Astrocyte (in vitro differentiated cells and primary cell): ENCODE data around the gene TRIM47. TPM values are rescaled to one million over a fixed set of nuclear protein-coding genes. Genes with fewer than 3 reads are reported as not detected.

ENCODE experiments used
- DNase-seq: peaks from one replicate; pipeline ENCODE4 v3.0.0-alpha.2; 2010; ENCODE audit warnings: low read depth
- FAIRE-seq: peaks from 2 replicates; lab custom pipeline; 2011; peaks lifted over from hg19 to GRCh38; lab: Jason Lieb, UNC
- H2AFZ ChIP-seq: 2 replicates; pipeline ENCODE4 v1.6.0; 2012; ENCODE audit warnings: low read depth, low read length, inconsistent platforms
- H3K27ac ChIP-seq: 2 replicates; pipeline ENCODE4 v1.5.1; 2011; ENCODE audit warnings: low read depth, low read length, inconsistent platforms
- H3K27me3 ChIP-seq: 2 replicates; pipeline ENCODE4 v1.6.0; 2011; ENCODE audit warnings: low read length, inconsistent platforms; ENCODE audit not compliant: insufficient read depth
- H3K36me3 ChIP-seq: 2 replicates; pipeline ENCODE4 v1.5.1; 2011; ENCODE audit warnings: low read length, inconsistent platforms; ENCODE audit not compliant: insufficient read depth
- H3K4me1 ChIP-seq: 2 replicates; pipeline ENCODE4 v1.5.1; 2011; ENCODE audit warnings: low read length, inconsistent platforms; ENCODE audit not compliant: insufficient read depth
- H3K4me2 ChIP-seq: 2 replicates; pipeline ENCODE4 v1.6.0; 2012; ENCODE audit warnings: low read length, inconsistent platforms
- H3K4me3 ChIP-seq: 2 replicates; pipeline ENCODE4 v1.5.1; 2011; ENCODE audit warnings: low read depth, mild to moderate bottlenecking, low read length, inconsistent platforms; ENCODE audit not compliant: insufficient read depth
- H3K79me2 ChIP-seq: 2 replicates; pipeline ENCODE4 v1.6.0; 2012; ENCODE audit warnings: mild to moderate bottlenecking, low read length, inconsistent platforms; ENCODE audit not compliant: insufficient read depth
- H3K9ac ChIP-seq: 2 replicates; pipeline ENCODE4 v1.6.0; 2012; ENCODE audit warnings: mild to moderate bottlenecking, low read length, inconsistent platforms
- H3K9me3 ChIP-seq: 2 replicates; pipeline ENCODE4 v1.5.1; 2012; ENCODE audit warnings: low read depth, mild to moderate bottlenecking, low read length, inconsistent platforms; ENCODE audit not compliant: insufficient read depth
- H4K20me1 ChIP-seq: 2 replicates; pipeline ENCODE4 v1.6.0; 2012; ENCODE audit warnings: low read length, inconsistent platforms; ENCODE audit not compliant: insufficient read depth
- H3K27ac Mint-ChIP-seq: one replicate; pipeline ENCODE4 v1.8.0; 2021; ENCODE audit warnings: mild to moderate bottlenecking, mixed read lengths; ENCODE audit not compliant: unreplicated experiment
- H3K27me3 Mint-ChIP-seq: one replicate; pipeline ENCODE4 v1.8.0; 2021; ENCODE audit warnings: low read depth, mixed read lengths; ENCODE audit not compliant: unreplicated experiment
- H3K36me3 Mint-ChIP-seq: one replicate; pipeline ENCODE4 v1.8.0; 2021; ENCODE audit warnings: low read depth, mixed read lengths; ENCODE audit not compliant: unreplicated experiment
- H3K4me1 Mint-ChIP-seq: one replicate; pipeline ENCODE4 v1.8.0; 2021; ENCODE audit warnings: low read depth, mixed read lengths; ENCODE audit not compliant: unreplicated experiment
- H3K4me3 Mint-ChIP-seq: one replicate; pipeline ENCODE4 v1.8.0; 2021; ENCODE audit warnings: mild to moderate bottlenecking, moderate library complexity, mixed read lengths; ENCODE audit not compliant: unreplicated experiment
- H3K9me3 Mint-ChIP-seq: one replicate; pipeline ENCODE4 v1.8.0; 2021; ENCODE audit warnings: mild to moderate bottlenecking, mixed read lengths; ENCODE audit not compliant: unreplicated experiment
- EZH2 ChIP-seq: IDR thresholded peaks from 2 replicates; pipeline ENCODE4 v1.6.1; 2012; ENCODE audit warnings: mild to moderate bottlenecking, low read length, inconsistent platforms; ENCODE audit not compliant: insufficient read depth
- total RNA-seq: library from RNA; stranded (reverse); gene quantifications from 2 replicates; pipeline ENCODE4 v1.2.1, GENCODE V29; 2021
- TF ChIP-seq, protein P1 (sequence below): IDR thresholded peaks from 2 replicates; pipeline ENCODE4 v1.5.1; 2011; ENCODE audit warnings: low read depth, mild to moderate bottlenecking, inconsistent platforms, low read length, moderate library complexity; ENCODE audit not compliant: insufficient read depth

Gene TRIM47
- total RNA-seq, 1 donor from 2014 or later, result 5.9 TPM

- no peaks in the 10 kb centered on the region for H3K9me3 ChIP-seq
- H3K4me3 ChIP-seq, result no peak overlapping the region
- H3K27me3 Mint-ChIP-seq, result no peaks in the 10 kb centered on the region
- H3K27me3 ChIP-seq, result no peaks in the 10 kb centered on the region
- H3K4me1 ChIP-seq, result peaks cover 13% of the 10 kb centered on the region
- no peak for FAIRE-seq
- H3K9me3 Mint-ChIP-seq, result no peaks in the 10 kb centered on the region
- peaks cover 9% of the 10 kb centered on the region for H3K36me3 Mint-ChIP-seq
- no peak overlapping the region for H3K27ac Mint-ChIP-seq
- H3K79me2 ChIP-seq, result no peaks in the 10 kb centered on the region
- H4K20me1 ChIP-seq, result no peaks in the 10 kb centered on the region
- no peak overlapping the region for H3K27ac ChIP-seq
- TF ChIP-seq EZH2, result no peak
- TF ChIP-seq, protein P1, sequence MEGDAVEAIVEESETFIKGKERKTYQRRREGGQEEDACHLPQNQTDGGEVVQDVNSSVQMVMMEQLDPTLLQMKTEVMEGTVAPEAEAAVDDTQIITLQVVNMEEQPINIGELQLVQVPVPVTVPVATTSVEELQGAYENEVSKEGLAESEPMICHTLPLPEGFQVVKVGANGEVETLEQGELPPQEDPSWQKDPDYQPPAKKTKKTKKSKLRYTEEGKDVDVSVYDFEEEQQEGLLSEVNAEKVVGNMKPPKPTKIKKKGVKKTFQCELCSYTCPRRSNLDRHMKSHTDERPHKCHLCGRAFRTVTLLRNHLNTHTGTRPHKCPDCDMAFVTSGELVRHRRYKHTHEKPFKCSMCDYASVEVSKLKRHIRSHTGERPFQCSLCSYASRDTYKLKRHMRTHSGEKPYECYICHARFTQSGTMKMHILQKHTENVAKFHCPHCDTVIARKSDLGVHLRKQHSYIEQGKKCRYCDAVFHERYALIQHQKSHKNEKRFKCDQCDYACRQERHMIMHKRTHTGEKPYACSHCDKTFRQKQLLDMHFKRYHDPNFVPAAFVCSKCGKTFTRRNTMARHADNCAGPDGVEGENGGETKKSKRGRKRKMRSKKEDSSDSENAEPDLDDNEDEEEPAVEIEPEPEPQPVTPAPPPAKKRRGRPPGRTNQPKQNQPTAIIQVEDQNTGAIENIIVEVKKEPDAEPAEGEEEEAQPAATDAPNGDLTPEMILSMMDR, result no peak
- H3K4me1 Mint-ChIP-seq, result no peaks in the 10 kb centered on the region
- no peak overlapping the region for H3K4me2 ChIP-seq
- H3K4me3 Mint-ChIP-seq, result no peak overlapping the region
- DNase-seq, result no peak
- no peak overlapping the region for H2AFZ ChIP-seq
- no peak overlapping the region for H3K9ac ChIP-seq
- peaks cover 4% of the 10 kb centered on the region for H3K36me3 ChIP-seq
These were observed 53.7 kb downstream of the TRIM47 start for GRCh38 chr17:75824666-75825065.

Other genes with a start within 250 kb of the TRIM47 start
- 0.07 TPM in 1 of 2 replicates, not detected in the other for gene SMIM5, start 245.1 kb downstream of the TRIM47 start, total RNA-seq
- 24.6 and 25.9 TPM in 2 replicates for gene RECQL5, start 211.4 kb downstream of the TRIM47 start, total RNA-seq
- 98.1 and 99.2 TPM in 2 replicates for gene SAP30BP, start 211.2 kb downstream of the TRIM47 start, total RNA-seq
- gene ITGB4, start 157.1 kb downstream of the TRIM47 start, total RNA-seq, result 2.1 and 6.6 TPM in 2 replicates
- gene GALK1, start 113.4 kb downstream of the TRIM47 start, total RNA-seq, result 22.6 and 31.1 TPM in 2 replicates
- gene UNK, start 93.8 kb downstream of the TRIM47 start, total RNA-seq, result 14.9 and 16.7 TPM in 2 replicates
- 2.5 and 2.7 TPM in 2 replicates for gene UNC13D, start 34.2 kb downstream of the TRIM47 start, total RNA-seq
- 65.6 and 72.6 TPM in 2 replicates for gene WBP2, start 23.2 kb downstream of the TRIM47 start, total RNA-seq
- gene TRIM65, start 18.4 kb upstream of the TRIM47 start, total RNA-seq, result 15.4 and 20.1 TPM in 2 replicates
- gene MRPL38, start 26.3 kb upstream of the TRIM47 start, total RNA-seq, result 58.9 and 65.6 TPM in 2 replicates
- 5.1 and 5.2 TPM in 2 replicates for gene FBF1, start 62.5 kb upstream of the TRIM47 start, total RNA-seq
- 56.8 and 61.3 TPM in 2 replicates for gene ACOX1, start 100.6 kb upstream of the TRIM47 start, total RNA-seq
- 17.7 and 19.0 TPM in 2 replicates for gene TEN1, start 100.7 kb upstream of the TRIM47 start, total RNA-seq
- 5.0 and 7.5 TPM in 2 replicates for gene CDK3, start 122.3 kb upstream of the TRIM47 start, total RNA-seq
- not detected in 2 replicates for gene EVPL, start 148.7 kb upstream of the TRIM47 start, total RNA-seq
- gene SRP68, start 193.9 kb upstream of the TRIM47 start, total RNA-seq, result 74.3 and 75.3 TPM in 2 replicates
- gene GALR2, start 196.2 kb upstream of the TRIM47 start, total RNA-seq, result 0.36 TPM in 1 of 2 replicates, not detected in the other
- 0.23 TPM in 1 of 2 replicates, not detected in the other for gene ZACN, start 200.6 kb upstream of the TRIM47 start, total RNA-seq
- gene EXOC7, start 225.2 kb upstream of the TRIM47 start, total RNA-seq, result 145 and 154 TPM in 2 replicates